DMS114 treated with DMSO at 0.1 percent for 48 hours (cell line): Measurements from ENCODE around the gene MDM2.
"Not testable (repeated sequence)": the region's sequence is repeated elsewhere in the genome, so short reads cannot be mapped to it uniquely, and the experiment has no call there.

Experiments used
- DNase-seq: peaks from one replicate; lab custom pipeline; 2025; ENCODE audit not compliant: unreplicated experiment; lab: John Stamatoyannopoulos, UW

Gene MDM2

DNA sequence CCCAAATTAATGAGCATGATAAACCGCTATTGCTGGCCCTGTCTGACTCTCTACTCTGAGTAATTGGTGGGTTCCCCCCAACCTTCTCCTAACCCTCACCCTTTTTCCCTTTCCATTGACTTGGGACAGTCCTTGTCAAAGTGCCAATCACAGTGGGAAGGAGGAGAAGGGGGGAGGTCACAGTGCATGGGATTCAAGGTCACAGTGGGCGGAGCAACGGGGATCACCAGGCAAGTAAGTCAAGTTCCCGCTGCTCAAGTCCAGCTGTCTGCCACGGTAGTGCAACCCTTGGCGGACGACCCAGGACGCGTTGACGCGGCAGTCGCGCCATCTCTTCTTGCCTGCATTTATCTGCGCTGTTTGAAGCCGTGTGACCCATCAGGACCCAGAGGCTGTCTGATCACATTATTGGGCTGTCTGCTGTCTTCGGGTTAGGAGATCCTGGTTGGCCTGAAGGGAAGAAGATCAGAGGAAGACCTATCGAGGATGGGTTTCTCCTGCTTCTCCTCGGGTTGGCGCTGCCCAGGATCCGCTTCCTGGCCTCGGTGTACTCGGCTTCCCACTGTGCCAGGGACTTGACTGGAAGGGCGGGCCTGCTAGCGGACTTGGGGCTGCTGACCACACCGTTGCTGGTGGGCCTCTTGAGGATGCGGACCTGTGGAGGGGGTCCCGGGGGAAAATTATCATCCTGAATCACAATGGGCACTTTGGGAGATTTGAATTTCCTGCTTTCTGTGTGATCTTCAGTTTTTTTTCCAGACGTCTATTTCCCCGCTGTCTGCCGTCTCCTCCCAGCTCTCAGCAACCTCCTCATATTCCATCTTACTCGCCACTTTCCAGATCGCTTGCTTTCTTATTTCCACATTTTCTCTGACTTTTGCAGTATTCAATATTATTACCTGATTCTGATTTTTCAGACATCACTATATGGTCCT, 3.1 kb upstream of the MDM2 start:
- DNase-seq: no peak

- no peak for DNase-seq
Observed at GRCh38 chr12:68805592-68806120, 2.3 kb upstream of the MDM2 start.

- no peak for DNase-seq
Observed at GRCh38 chr12:68806488-68807237, 1.3 kb upstream of the MDM2 start.

- not testable (repeated sequence) for DNase-seq
Observed at GRCh38 chr12:68807274-68807575, 752 bp upstream of the MDM2 start.

- peak; percentile 62 for DNase-seq
Observed at GRCh38 chr12:68808388-68809189, 612 bp downstream of the MDM2 start.

DNA sequence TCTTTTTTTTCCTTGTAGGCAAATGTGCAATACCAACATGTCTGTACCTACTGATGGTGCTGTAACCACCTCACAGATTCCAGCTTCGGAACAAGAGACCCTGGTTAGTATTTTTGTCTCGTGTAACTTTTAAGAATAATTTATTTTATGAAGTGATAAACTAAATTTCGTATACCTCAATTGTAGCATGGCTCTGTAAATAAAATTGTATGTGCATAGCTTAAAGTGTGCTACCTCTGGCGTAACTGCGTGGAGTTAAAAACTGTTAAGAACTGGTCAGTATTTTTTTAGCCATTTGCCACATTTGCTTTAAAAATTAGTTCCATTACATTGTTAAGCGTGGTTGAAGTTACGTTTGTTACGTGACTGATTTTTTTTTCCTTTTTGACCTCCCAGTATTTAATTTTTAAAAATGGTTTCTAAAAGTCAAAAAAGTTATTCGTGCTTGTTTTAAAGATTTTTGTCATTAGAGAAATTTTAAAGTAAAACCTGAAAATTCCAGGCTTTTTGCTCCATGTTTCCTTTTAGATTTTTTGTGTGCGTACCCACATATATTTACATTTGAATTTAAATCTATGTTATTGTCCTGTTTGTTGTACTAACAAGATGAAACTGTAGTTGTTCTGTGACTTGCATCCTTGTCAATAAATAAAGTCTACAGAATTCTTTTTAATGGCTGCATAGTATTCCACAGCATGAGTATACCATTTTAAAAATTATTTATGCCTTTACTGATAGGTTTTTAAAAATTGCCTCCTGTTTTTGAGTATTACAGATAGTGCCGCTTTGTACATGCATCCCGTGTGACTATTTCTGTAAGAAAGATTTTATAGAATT, 1.4 kb downstream of the MDM2 start:
- DNase-seq: no peak

DNA sequence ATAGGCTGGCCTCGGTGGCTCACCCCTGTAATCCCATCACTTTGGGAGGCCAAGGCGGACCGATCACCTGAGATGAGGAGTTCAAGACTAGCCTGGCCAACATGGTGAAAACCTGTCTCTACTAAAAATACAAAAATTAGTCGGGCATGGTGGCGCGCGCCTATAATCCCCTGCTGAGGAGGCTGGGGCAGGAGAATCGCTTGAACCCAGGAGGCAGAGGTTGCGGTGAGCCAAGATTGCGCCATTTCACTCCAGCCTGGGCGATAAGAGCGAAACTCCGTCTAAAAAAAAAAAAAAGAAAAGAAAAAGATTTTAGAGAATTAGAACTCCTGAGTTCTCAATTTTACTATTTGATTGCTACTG, 2.0 kb downstream of the MDM2 start:
- DNase-seq: not testable (repeated sequence)

DNA sequence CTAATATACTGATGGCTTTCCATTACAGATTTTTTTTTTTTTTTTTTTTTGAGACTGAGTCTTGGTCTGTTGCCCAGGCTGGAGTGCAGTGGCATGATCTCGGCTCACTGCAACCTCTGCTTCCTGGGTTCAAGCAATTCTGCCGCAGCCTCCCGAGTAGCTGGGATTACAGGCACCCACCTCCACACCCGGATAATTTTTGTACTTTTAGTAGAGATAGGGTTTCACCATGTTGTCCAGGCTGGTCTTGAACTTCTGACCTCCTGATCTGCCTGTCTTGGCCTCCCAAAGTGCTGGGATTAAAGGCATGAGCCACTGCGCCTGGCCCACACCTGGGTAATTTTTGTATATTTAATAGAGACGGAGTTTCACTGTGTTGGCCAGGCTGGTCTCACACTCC, 3.6 kb downstream of the MDM2 start:
- not testable (repeated sequence) for DNase-seq

DNA sequence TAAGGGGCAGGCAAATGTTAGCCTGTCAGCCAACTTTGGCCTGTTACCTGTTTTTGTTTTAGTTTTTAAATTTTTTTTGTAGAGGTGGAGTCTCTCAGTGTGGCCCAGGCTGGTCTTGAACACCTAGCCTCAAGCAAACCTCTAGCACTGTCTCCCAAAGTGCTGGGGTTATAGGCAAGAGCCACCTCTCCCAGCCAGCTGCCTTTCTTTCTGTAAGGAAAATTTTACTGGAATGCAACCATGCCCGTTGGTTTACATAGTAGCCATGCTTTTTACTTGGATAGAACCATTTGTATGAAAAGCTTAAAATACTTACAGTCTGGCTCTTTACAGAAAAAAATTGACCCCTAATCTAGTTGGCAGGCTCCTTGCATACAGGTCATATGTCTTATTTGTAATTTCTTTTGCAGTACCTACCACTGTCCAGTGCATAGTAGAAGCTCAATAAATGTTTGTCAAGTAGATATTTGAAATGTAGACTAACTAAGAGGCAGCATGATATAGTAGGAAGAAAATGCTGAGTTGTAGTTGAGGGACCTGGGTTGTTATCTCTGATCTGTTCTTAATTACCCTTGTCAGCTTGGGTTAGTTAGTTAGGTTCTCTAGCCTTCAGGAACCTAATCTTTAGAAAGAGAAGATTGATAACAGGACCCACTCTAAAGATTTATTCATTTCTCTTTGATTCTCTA, 4.7 kb downstream of the MDM2 start:
- DNase-seq: no peak

GRCh38 chr12:68813242-68813593, 5.2 kb downstream of the MDM2 start:
- DNase-seq: no peak

DNA sequence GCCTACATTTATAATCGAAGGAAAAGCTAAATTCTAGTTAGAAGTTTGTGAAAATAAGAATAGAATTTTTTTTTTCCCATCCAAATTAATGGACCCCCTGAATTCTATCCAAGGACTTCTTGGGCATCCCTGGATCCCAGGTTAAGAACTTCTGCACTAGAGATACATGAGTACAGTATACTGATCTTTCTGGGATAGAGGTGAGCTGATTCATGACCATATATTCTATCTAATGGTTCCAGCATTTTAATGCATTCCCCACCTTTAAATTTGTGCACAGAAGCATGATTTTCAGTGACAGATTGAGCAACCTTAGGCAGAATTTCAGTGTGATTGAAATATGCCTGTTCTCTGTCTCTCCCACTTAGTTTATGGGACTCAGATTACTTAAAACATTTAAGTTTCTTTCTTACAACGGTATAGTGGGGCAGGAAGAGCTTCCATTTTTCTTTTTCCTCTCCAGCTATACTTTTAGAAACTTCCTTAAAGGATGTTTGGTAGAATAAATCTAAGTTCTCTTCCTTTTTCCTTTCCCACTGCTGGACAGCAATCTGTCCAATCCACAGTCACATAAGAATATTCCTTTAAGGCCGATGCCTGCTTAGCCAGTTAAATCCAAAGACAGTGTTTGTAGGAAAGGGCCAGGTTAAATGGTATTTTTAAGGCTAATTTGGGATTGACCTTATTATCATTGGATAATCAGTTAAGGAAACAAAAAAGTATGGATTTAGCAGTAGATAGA, 6.7 kb downstream of the MDM2 start:
- no peak for DNase-seq

- no peak for DNase-seq
Observed at GRCh38 chr12:68815232-68815927, 7.4 kb downstream of the MDM2 start.

DNA sequence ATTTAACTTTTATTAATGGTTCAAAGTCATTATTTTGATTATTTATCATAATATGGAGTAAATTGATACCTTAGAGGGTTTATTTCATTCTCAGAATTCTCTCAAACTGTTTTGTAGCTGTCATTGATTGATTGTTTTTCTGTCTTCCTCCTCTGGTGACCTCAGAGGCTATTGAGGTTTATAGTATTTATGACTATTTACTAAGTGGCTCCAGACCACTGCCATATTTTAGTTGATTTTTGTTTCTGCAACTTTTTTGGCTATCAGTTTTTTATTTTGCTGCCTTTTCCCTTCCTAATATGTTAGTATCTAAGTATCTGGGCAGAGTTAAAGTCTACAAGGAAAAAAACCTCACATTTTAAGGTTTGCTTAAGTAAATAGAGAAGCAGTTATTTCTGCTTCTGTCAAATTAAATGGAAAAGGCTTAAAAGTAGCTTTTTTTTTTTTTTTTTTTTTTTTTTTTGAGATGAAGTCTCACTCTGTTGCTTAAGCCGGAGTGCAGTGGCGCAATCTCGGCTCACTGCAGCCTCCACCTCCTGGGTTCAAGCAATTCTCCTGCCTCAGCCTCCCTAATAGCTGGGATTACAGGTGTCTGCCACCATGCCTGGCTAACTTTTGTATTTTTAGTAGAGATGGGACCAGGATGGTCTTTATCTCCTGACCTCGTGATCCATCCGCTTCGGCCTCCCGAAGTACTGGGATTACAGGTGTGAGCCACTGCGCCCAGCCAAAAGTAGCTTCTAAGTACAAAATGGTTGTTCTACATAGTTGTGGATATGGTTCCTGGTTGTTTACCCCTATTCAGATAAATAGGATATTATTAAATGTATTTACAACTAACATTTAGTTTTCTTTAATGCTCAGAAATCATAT, 8.2 kb downstream of the MDM2 start:
- DNase-seq: no peak

DNA sequence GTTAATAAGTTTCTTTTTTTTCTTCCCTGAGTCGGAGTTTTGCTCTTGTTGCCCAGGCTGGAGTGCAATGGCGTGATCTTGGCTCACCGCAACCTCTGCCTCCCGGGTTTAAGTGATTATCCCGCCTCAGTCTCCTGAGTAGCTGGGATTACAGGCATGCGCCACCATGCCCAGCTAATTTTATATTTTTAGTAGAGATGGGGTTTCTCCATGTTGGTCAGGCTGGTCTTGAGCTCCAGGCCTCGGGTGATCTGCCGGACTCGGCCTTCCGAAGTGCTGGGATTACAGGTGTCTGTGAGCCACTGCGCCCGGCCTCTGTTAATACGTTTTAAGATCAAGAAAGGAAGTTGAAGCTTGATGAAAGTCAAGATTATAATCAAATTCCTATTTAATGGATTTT, 11.5 kb downstream of the MDM2 start:
- not testable (repeated sequence) for DNase-seq

DNA sequence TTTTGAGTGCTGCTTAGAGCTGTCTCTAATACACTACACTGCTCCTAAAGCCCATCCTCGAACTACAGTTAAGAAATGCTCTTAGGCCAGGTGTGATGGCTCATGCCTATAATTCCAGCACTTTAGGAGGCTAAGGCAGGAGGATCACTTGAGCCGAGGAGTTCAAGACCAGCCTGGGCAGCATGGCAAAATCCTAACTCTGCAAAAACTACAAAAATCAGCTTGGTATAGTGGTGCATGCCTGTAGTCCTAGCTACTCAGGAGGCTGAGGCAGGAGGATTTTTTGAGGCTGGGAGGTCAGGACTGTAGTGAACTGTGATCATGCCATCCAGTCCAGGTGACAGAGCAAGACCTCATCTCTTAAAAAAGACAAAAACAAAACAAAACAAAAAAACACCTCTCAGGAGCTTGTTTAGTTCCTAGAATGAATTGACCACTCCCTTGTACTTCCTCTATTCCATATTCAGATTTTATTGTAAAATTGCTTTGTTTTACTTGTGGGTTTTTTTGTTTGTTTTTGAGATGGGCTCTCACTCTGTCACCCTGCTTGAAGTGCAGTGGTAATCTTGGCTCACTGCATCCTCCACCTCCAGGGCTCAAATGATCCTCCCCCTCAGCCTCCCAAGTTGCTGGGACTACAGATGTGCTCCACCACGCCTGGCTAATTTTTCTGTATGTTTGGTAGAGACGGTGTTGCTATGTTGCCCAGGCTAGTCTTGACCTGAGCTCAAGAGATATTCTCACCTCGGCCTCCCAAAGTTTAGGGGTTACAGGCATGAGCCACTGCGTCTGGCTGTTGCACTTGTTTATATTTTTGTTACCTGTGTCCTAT, 13.6 kb downstream of the MDM2 start:
- DNase-seq: no peak

DNA sequence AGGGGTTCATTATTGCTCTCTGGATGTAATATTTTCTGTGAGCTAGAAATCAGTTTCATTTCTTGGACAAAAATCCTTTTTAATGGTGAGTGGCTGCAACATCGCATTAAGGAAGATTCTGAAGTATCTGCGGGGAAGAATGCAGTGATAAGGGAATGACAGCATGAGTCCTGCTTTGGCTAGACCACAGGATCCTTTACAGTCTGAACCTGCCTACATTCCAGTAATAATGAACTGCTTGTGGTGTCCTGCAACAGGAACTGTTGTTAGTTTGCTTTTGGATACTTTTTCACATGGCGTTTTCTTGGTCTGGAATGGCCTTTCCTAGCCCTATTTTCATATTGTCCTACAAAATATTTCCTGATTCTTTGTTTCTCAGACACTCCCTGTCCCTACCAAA, 15.7 kb downstream of the MDM2 start:
- no peak for DNase-seq

DNA sequence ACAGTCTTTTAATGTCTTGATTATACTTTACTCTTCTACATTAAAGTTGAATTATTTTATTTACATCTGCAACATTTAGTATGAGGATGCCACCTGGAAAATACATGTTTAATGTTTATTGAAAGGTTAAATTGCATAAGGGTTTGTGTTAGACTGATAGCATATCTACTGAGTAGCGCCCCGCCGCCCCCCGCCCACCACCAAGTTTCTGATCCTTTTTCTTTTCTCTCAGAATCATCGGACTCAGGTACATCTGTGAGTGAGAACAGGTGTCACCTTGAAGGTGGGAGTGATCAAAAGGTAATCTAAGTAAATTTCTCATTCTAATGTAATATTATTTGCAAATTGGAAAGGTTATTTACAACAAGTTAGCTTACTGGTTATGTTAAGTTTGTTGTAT, 16.2 kb downstream of the MDM2 start:
- DNase-seq: no peak
